Fibroblast of lung (primary cell): ENCODE measurements around the gene B4GALT4.

Source experiments
- EZH2 ChIP-seq: IDR thresholded peaks from 2 replicates; pipeline ENCODE4 v1.5.1; 2012; ENCODE audit warnings: low read length, control low read depth, mild to moderate bottlenecking; ENCODE audit errors: missing control alignments
- TF ChIP-seq, protein P1 (sequence below), 2 donors: IDR thresholded peaks in 1 of 2; conservative IDR thresholded peaks in 1 of 2; 1 replicate in 1 of 2; 2 replicates in 1 of 2; pipeline ENCODE4 v1.5.1; 2011 to 2012; ENCODE audit warnings: low read length in 2 of 2, control low read depth in 1 of 2, inconsistent platforms in 1 of 2, low read depth in 1 of 2, mild to moderate bottlenecking in 1 of 2

DNA sequence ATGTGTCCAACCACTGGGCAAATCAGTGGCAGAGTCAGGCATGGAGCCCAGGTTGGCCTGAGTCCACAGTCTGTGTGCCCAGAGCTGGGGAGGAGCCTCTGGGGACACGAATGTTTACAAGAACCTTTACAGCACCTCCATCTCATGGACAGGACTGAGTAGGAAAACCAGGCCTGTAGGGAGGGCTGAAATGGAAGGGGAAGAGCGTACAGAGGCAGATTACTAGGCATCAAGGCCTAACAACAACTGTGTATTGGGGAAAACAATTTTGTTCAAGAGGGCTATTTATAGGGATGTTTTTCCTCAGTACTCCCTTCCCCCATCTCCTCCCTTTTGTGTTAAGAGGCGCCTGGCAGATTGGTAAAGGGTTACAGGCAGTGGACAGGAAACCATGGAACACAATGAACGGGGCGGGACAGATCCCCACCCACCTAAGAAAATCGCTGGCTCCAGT is 38.5 kb upstream of the B4GALT4 start:
- TF ChIP-seq, protein P1, sequence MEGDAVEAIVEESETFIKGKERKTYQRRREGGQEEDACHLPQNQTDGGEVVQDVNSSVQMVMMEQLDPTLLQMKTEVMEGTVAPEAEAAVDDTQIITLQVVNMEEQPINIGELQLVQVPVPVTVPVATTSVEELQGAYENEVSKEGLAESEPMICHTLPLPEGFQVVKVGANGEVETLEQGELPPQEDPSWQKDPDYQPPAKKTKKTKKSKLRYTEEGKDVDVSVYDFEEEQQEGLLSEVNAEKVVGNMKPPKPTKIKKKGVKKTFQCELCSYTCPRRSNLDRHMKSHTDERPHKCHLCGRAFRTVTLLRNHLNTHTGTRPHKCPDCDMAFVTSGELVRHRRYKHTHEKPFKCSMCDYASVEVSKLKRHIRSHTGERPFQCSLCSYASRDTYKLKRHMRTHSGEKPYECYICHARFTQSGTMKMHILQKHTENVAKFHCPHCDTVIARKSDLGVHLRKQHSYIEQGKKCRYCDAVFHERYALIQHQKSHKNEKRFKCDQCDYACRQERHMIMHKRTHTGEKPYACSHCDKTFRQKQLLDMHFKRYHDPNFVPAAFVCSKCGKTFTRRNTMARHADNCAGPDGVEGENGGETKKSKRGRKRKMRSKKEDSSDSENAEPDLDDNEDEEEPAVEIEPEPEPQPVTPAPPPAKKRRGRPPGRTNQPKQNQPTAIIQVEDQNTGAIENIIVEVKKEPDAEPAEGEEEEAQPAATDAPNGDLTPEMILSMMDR (conservative IDR thresholded peaks at IDR 0.05 in 1 of 2, IDR thresholded peaks at IDR 0.05 in 1 of 2; ENCODE audit: low read depth in 1 of 2, low read length in 2 of 2) = no peak
- no peak for TF ChIP-seq EZH2
